ENCODE results near the gene EFHD2.
"Not testable (repeated sequence)": the region's sequence is repeated elsewhere in the genome, so short reads cannot be mapped to it uniquely, and the experiment has no call there.

EFHD2 gene

GRCh38 chr1:15452866-15453571 is 43.3 kb downstream of the EFHD2 start:
- DNase-seq (ENCODE audit: low read depth), result no peak

DNA sequence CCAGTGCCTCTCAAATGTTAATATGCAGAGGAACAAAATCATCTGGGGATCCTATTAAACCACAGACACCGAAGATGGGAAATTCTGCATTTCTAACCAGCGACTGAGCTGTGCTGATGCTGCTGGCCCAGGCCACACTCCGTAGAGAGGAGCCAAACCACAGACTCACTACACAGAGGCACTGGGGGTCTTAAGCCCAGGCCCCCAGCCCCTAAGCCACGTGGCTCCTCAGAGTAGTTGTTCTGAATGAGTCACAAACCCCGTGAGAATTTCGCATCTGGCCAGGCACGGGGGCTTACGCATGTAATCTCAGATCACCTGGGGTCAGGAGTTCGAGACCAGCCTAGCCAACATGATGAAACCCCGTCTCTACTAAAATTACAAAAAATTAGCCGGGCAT is 44.0 kb downstream of the EFHD2 start:
- DNase-seq (ENCODE audit: low read depth), result no peak

DNA sequence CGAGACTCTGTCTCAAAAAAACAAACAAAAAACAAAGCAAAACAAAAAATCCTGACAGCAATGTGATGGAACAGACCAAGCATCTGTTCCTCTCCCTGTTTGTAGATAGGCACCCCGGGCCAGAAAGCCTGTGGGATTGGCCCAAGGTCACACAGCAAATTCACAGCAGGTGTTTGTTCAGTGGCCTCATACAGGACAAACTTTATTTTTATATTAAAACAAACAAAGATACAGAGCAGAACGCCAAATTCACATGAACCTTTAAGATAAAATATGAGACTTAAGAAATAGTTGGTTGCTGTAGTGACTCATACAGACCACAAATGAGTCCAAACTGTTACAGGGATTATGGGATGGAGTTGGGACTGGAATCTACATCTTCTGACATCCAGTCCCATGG is 44.6 kb downstream of the EFHD2 start:
- DNase-seq (ENCODE audit: low read depth), result no peak

DNA sequence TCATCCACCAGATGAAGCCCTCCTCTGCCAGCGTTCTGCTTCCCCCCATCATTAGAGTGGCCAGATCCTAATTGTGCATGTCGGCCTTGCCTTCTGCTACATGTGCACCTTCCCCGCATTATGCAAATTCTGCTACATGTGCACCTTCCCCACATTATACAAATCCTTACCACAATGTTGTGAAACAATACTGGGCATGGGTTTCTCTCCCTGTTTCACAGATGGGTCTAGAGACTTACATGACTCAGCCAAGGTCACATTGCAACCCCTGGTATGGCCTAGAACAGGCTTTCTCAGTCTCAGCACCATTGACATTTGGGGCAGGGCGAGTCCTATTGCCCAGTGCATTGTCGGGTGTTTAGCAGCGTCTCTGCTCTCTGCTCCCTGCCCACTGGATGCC is 45.8 kb downstream of the EFHD2 start:
- DNase-seq (ENCODE audit: low read depth), result no peak

DNA sequence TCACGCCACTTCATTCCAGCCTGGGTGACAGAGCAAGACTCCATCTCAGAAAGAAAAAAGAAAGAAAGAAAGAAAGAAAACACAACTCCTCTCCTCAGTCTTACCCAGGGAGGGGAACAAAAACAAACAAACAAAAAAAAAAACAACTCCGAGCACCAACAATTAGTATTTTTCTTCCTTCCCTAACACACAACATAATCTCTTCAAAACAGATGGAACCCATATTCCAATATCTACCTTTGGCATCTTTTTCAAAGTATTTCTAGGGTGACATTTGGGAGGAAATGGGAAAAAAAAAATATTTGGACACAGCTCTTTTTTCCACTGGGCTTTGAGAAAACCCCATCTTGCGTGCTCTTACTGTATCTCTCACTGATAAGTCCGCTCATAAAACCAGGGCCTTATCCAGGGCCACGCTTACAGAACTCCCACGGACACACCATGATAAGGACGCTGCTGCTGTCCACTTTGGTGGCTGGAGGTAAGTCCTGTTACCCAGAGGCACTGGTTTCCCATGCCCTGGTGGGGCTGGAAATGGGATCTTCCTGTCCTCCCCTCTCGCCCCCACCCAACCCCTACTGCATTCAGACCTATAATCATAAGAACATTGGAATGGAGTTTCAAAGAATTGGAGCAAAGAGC is 46.7 kb downstream of the EFHD2 start, which contains the start of gene CELA2A:
Gene CELA2A, plus strand, starts transcription at position 420 of the 642 bp plus-strand sequence. Its CDS starts 22 bp downstream, at position 442.
- DNase-seq (ENCODE audit: low read depth), result no peak

DNA sequence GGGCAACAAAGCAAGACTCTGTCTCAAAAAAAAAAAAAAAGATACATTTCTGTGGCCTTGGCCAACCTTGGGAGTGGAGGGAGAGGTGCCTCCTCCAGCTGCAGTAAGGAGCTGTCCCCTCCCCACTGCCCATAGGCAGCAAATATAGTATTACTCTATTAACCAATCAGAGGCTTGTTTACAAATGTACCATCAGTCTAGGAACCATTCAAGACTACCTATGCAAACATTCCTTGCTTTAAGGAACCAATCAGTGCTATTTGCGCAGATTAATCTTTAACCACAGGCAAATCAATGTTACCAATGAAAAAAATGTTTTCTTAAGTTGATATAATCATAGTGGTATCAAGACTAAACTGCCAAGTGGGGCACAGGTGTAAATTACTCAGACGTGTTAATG is 47.9 kb downstream of the EFHD2 start:
- no peak for DNase-seq (ENCODE audit: low read depth)

DNA sequence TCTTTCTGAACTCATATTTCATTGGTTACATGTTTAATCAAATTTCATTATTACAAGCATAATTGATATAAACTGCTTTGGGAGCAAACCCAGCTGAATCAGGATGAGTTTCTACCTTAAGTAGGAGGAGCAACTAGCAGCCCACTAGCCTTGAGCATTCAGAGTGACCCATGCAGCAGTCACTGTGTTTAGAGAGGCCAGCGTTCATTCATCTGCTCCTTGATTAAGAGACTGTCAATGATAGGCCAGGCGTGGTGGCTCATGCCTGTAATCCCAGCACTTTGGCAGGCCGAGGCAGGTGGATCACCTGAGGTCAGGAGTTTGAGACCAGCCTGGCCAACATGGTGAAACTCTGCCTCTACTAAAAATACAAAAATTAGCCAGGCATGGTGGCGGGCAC is 48.7 kb downstream of the EFHD2 start:
- DNase-seq (ENCODE audit: low read depth), result not testable (repeated sequence)

DNA sequence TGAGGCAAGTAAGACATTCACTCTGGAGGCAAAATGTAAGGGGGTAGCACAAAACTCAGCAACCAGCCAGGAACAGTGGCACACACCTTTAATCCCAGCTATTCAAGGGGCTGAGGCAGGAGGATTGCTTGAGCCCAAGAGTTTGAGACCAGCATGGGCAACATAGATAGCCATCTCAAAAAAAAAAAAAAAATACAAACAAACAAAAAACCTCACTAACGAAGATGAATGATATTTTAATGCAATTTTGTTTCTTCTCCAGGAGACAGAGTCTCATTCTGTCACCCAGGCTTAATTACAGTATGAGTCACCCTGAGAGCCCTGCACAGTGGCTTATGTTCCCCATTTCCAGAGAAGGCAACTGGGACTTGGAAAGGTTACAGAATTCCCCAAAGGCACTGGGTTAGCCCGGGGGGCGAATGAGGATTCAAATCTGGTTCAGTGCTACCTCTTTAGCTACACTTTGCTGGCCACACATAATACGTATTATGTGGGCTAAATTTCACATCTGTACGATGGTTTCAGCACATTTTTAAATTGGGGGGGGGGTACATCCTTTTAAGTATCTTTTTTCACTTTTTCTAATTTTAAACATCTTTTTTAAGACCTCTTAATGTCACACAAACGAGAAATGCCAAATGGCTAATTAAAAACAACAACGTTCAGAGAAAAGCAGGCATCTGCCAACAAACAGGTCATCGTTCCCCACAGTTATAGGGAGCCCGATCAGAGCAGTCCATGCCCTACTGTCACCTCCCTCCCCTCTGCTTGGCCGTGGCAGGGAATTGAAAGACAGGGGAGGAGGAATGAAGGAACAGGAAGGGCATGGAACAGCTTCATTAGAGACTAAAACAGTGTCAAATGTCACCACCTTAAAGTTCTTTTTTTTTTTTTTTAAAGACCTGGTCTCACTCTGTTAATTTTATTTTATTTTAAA is 50.4 kb downstream of the EFHD2 start:
- no peak for DNase-seq (ENCODE audit: low read depth)

DNA sequence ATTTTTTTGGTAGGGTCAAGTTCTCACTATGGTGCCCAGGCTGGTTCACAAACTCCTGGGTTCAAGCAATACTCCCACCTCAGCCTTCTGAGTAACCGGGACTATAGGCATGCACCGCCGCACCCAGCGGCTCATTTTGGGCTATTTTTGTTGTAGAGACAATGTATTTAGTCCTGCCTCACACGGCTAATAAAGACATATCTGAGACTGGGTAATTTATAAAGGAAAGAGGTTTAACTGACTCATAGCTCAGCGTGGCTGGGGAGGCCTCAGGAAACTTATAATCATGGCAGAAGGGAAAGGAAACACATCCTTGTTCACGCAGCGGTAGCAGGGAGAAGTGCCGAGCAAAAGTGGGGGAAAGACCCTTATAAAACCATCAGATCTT is 51.0 kb downstream of the EFHD2 start:
- DNase-seq (ENCODE audit: low read depth), result no peak

- DNase-seq (ENCODE audit: low read depth), result not testable (repeated sequence)
Observed at GRCh38 chr1:15463064-15463800, 53.5 kb downstream of the EFHD2 start.

- not testable (repeated sequence) for DNase-seq (ENCODE audit: low read depth)
Observed at GRCh38 chr1:15463926-15464322, 54.2 kb downstream of the EFHD2 start.

DNA sequence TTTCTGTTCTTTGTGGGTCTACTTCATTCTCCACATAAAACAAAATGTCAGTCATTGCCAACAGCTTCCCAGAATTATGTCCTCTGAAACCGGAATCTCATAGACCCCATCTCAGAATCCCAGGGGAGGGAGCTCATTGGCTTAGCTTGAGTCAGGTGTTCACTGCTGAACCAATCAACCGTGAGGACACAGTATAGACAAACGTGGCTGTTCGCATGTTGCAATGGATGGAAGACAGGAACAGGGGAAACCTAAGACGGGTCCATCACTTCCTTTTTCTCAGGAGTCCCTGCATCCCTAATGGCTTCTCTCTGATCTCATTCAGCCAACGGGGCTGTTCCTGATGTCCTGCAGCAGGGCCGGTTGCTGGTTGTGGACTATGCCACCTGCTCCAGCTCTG is 56.0 kb downstream of the EFHD2 start:
- DNase-seq (ENCODE audit: low read depth), result no peak

DNA sequence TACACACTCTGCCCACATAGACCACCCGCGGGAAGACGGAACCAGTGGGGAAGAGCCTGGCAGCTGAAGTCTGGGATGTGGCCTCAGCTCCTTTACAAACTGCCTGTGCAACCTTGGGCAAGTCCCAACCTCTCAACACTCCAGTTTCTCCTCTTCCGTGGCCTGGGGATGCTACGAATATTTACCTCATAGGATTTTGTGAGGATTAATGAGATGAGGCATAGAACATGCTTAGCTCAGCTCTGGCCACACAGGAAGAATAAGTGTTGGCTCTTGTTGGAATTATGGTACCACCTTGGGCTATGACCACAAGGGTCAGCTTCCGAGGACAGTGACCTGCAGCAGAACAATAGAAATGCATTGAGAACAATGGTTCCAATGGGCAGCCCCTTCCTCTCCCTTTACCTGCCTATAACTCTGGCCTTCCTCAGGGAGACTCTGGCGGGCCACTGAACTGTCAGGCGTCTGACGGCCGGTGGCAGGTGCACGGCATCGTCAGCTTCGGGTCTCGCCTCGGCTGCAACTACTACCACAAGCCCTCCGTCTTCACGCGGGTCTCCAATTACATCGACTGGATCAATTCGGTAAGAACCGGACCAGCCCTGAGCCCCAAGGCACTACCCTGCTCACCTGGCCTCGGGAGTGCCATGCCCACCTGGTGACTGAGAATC is 57.4 kb downstream of the EFHD2 start:
- not testable (repeated sequence) for DNase-seq (ENCODE audit: low read depth)

DNA sequence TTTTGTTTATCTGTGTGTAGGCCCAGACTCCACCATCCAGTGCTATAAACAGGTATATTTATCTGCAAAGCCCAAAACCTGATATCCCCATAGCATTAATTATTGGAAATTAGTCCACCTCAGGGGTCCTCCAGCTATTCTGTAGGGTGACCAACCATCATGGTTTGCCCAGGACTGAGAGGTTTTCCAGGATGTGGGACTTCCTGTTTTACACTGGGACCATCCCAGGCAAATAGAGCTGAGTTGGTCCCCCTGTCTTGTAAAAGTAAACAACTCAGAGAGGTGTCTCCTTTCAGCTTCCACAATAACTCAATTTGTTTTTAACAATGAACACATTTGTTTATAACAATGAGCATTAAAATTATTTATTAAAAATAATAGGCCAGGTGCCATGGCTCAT is 58.5 kb downstream of the EFHD2 start:
- DNase-seq (ENCODE audit: low read depth), result no peak

GRCh38 chr1:15469361-15469760 is 59.7 kb downstream of the EFHD2 start:
- DNase-seq (ENCODE audit: low read depth), result no peak

- DNase-seq (ENCODE audit: low read depth), result not testable (repeated sequence)
Observed at GRCh38 chr1:15469821-15470448, 60.2 kb downstream of the EFHD2 start.

DNA sequence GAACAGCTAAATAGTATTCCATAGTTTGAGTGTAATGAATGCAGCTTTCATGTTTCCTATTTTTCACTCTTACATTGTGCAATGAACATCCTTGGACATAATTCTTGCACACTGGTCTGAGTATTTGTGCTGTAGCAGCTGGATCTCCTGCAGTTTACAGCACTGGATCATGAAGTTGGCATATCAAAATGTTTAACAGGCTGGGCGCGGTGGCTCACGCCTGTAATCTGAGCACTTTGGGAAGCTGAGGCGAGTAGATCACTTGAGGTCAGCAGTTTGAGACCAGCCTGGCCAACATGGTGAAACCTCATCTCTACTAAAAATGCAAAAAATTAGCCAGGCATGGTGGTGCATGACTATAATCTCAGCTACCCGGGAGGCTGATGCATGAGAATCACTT is 61.4 kb downstream of the EFHD2 start:
- not testable (repeated sequence) for DNase-seq (ENCODE audit: low read depth)

- DNase-seq (ENCODE audit: low read depth), result not testable (repeated sequence)
Observed at GRCh38 chr1:15471723-15472122, 62.0 kb downstream of the EFHD2 start.

GRCh38 chr1:15472587-15472986 is 62.9 kb downstream of the EFHD2 start:
- no peak for DNase-seq (ENCODE audit: low read depth)

- DNase-seq (ENCODE audit: low read depth), result no peak
Observed at GRCh38 chr1:15475752-15476314, 66.1 kb downstream of the EFHD2 start, which contains the start of gene CELA2B. Gene CELA2B (plus strand): TSS chr1:15476104. CDS start chr1:15476126, 22 bp downstream.
